Activated naive CD4-positive, alpha-beta T cell treated with anti-CD3 and anti-CD28 coated beads, Interleukin-2, amount 50 U/mL, for 72 hours (primary cell): ENCODE data around the gene PRR12. TPM values are rescaled to one million over a fixed set of nuclear protein-coding genes. Genes with fewer than 3 reads are reported as not detected.
"Not testable (repeated sequence)": the region's sequence is repeated elsewhere in the genome, so short reads cannot be mapped to it uniquely, and the experiment has no call there.

Source experiments
- ATAC-seq, 2 donors: fragments of 150-1000 bp; cut with Tn5 transposase; 2 replicates each; pipeline ENCODE4 v1.10.0; 2021; ENCODE audit warnings: mild to moderate bottlenecking in 2 of 2, moderate library complexity in 2 of 2
- DNase-seq, 2 donors: peaks; one replicate each; pipeline ENCODE4 v3.0.0; 2021 to 2022; ENCODE audit warnings: low spot score in 2 of 2
- H3K27ac Mint-ChIP-seq, 2 donors: one replicate each; pipeline ENCODE4 v1.8.0; 2022; ENCODE audit warnings: mild to moderate bottlenecking in 2 of 2, mixed read lengths in 2 of 2
- H3K36me3 Mint-ChIP-seq, 2 donors: one replicate each; pipeline ENCODE4 v1.8.0; 2022; ENCODE audit warnings: mixed read lengths in 2 of 2
- H3K9me3 Mint-ChIP-seq, 2 donors: one replicate each; pipeline ENCODE4 v1.8.0; 2022; ENCODE audit warnings: mixed read lengths in 2 of 2
- total RNA-seq, 2 donors: library from RNA; stranded (reverse); gene quantifications; one replicate each; pipeline ENCODE4 v1.2.3, GENCODE V29; 2022

The PRR12 gene
- total RNA-seq, 2 donors from 2014 or later, result 28.9 to 32.9 TPM

DNA sequence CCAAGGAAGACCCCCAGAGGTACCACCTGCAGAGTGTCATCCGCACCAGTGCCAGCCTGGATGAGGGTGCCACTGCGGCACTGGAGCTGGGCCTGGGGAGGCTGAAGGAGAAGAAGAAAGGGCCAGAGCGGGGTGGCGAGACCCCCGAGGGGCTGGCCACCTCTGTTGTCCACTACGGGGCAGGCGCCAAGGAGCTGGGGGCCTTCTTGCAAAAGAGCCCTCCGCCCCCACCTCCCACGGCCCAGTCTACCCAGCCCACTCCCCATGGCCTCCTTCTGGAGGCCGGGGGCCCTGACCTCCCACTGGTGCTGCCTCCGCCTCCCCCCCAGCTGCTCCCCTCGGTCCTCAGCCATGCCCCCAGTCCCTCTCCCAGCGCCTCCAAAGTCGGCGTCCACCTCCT is 5.4 kb downstream of the PRR12 start:
- no peak overlapping the region for H3K27ac Mint-ChIP-seq
- DNase-seq (no peak), ATAC-seq (no peak)
- no peaks in the 10 kb centered on the region for H3K9me3 Mint-ChIP-seq
- H3K36me3 Mint-ChIP-seq, result peaks cover 19 to 32% of the 10 kb centered on the region in 2 donors

DNA sequence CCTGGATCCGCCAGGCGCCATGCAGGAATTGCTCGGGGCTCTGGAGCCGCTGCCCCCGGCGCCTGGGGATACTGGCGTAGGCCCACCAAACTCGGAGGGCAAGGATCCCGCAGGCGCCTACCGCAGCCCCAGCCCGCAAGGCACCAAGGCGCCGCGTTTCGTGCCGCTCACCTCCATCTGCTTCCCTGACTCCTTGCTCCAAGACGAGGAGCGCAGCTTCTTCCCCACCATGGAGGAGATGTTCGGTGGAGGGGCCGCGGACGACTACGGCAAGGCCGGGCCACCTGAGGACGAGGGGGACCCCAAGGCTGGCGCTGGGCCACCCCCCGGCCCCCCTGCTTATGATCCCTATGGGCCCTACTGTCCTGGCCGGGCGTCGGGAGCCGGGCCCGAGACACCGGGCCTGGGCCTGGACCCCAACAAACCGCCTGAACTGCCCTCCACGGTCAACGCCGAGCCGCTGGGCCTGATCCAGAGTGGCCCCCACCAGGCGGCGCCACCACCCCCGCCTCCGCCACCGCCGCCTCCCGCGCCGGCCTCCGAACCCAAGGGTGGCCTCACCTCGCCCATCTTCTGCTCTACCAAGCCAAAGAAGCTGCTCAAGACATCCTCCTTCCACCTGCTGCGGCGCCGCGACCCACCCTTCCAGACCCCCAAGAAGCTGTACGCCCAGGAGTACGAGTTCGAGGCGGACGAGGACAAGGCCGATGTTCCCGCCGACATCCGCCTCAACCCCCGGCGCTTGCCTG is 6.1 kb downstream of the PRR12 start:
- H3K36me3 Mint-ChIP-seq, result peaks cover 19 to 32% of the 10 kb centered on the region in 2 donors
- no peak for DNase-seq
- no peak overlapping the region for H3K27ac Mint-ChIP-seq
- H3K9me3 Mint-ChIP-seq, result no peaks in the 10 kb centered on the region
- ATAC-seq, result no peak

DNA sequence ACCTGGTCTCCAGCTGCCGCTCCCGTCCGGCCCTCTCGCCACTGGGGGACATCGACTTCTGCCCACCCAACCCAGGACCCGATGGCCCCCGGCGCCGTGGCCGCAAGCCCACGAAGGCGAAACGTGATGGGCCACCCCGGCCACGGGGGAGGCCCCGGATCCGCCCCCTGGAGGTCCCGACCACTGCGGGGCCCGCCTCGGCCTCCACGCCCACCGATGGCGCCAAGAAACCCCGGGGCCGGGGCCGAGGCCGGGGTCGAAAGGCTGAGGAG is 6.7 kb downstream of the PRR12 start:
- no peak overlapping the region for H3K27ac Mint-ChIP-seq
- no peaks in the 10 kb centered on the region for H3K9me3 Mint-ChIP-seq
- no peak for DNase-seq
- no peak for ATAC-seq
- H3K36me3 Mint-ChIP-seq, result peaks cover 14 to 27% of the 10 kb centered on the region in 2 donors

DNA sequence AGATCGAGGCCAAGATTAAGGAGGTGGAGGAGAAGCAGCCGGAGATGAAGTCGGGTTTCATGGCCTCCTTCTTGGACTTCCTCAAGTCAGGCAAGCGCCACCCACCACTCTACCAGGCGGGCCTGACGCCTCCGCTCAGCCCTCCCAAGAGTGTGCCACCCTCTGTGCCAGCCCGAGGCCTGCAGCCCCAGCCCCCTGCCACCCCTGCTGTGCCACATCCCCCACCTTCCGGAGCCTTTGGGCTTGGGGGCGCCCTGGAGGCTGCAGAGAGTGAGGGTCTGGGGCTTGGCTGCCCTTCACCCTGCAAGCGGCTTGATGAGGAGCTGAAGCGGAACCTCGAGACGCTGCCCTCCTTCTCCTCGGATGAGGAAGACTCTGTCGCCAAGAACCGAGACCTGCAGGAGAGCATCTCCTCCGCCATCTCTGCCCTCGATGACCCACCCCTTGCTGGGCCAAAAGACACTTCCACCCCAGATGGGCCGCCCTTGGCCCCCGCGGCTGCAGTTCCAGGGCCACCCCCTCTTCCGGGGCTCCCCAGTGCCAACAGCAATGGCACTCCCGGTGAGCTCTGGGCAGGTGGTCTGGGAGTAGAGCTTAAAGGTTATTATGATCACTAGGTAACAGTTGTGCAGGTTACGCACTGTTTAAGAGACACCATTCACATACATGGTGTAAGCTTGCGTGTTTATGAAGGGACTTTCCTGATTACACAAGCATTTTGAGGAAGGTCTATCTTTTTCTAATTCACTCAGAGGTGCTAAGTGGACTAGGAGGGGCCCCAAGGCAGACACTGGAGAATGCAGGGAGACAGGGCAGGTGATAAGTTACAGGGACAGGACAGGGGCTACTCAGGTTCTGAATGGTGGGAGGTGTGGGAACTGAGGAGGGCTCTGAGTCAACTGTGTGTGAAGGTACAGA is 8.7 kb downstream of the PRR12 start:
- ATAC-seq (peak in 1 of 2 donors; percentile 9), DNase-seq (no peak)
- H3K27ac Mint-ChIP-seq, result peak overlapping the region in 1 of 2 donors; percentile 48
- no peaks in the 10 kb centered on the region for H3K9me3 Mint-ChIP-seq
- peaks cover 4 to 8% of the 10 kb centered on the region in 2 donors for H3K36me3 Mint-ChIP-seq

DNA sequence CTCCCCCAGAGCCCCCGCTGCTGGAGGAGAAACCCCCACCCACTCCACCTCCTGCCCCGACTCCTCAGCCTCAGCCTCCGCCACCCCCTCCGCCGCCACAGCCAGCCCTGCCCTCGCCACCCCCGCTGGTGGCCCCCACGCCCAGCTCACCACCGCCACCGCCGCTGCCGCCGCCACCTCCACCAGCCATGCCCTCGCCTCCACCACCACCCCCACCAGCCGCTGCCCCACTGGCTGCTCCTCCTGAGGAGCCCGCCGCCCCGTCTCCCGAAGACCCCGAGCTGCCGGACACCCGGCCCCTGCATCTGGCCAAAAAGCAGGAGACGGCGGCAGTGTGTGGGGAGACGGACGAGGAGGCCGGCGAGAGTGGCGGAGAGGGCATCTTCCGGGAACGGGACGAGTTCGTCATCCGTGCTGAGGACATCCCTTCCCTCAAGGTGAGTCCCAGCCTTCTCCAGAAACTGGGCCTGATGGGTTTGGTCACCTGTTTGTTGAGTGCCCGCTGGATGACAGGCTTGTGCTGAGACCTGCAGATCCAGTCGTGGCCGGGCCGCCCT is 10.6 kb downstream of the PRR12 start:
- Mint-ChIP-seq H3K27ac (no peak overlapping the region), H3K36me3 (peaks cover 4 to 6% of the 10 kb centered on the region in 2 donors), H3K9me3 (no peaks in the 10 kb centered on the region)
- ATAC-seq (no peak), DNase-seq (no peak)

DNA sequence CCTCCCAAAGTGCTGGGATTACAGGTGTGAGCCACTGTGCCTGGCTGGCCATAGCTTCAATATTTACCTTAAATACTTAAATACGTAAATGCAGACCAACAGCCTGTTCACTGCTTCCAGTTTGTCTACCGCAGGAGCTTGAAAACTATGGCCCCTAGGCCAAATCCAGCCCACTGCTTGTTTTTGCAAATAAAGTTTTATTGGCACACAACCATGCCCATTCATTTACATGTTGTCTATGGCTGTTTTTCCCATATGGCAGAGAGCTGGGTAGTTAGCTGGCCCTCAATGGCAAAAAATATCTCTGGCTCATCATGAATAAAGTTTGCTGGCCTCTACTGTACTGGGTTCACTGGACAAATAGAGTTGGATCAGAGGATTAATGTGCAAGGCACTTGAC is 11.8 kb downstream of the PRR12 start:
- no peak for ATAC-seq
- peaks cover 4 to 6% of the 10 kb centered on the region in 2 donors for H3K36me3 Mint-ChIP-seq

DNA sequence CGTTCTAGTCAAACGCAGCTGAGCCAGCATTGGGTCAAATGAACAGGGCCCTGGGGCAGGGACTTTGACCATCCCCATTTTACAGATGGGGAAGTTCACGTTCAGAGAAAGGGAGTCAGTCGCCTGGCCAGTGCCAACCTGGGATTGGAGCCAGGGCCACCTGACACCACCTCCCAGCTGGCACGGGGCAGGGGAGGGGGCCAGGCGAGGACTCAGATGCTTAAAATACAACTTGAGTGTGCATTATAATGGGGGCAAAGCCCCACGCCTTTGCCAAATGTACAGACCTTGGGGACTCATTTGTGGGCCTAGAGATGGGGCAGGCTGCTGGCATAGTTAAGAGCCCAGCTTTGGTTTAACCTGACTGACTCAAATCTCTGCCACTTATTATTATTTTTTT is 14.6 kb downstream of the PRR12 start:
- peak overlapping the region; percentile 50 to 69 for H3K27ac Mint-ChIP-seq
- no peaks in the 10 kb centered on the region for H3K9me3 Mint-ChIP-seq
- ATAC-seq, result no peak
- H3K36me3 Mint-ChIP-seq, result peaks cover 0 to 6% of the 10 kb centered on the region in 2 donors
- no peak for DNase-seq

More for the DNA sequence above, 11.8 kb downstream of the PRR12 start:
- Mint-ChIP-seq H3K27ac (no peak overlapping the region), H3K9me3 (no peaks in the 10 kb centered on the region)
- DNase-seq, result no peak

DNA sequence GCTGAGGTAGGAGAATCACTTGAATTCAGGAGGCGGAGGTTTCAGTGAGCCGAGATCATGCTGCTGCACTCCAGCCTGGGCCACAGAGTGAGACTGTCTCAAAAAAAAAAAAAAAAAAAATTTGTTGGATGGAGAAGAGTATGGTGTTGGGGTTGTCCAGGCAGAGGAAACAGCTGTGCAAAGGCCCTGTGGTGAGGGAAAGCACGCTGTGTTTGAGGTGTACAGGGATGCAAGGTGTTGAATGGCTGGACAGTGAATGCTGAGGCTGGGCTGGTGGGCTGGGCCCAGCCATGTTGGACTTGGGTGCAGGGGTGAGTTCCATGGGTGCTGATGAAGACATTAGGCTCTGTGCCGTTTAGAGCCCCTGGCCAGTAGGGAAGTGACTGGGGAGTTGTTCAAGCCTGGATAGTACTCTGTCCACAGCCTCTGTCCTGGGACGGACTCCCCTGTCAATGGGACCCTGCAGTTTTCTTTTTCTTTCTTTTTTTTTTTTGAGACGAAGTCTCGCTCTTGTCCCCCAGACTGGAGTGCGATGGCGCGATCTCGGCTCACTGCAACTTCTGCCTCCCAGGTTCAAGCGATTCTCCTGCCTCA is 18.6 kb downstream of the PRR12 start:
- Mint-ChIP-seq H3K9me3 (no peaks in the 10 kb centered on the region), H3K36me3 (peaks cover 0 to 7% of the 10 kb centered on the region in 2 donors), H3K27ac (no peak overlapping the region)
- no peak for ATAC-seq
- DNase-seq, result no peak

DNA sequence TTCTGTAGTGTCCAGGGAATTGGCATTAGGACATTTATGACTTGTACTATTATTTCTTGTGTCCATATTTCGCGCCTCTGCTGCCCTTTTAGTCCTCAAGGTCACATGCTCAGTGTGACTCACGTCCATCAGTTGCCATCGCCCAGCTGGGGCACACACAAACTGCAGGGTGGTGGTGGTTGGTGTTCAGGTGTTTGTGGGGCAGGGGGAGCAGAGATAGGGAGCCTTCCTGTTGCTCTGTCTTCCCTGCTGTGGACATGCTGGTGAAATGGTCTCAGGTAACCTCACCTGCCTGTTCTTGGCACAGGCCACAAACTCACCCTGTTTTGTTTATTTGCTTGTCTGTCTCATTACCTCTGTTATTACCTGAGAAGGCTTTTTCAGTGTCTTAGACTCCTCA is 22.4 kb downstream of the PRR12 start:
- Mint-ChIP-seq H3K27ac (peak overlapping the region; percentile 54 to 91), H3K9me3 (no peaks in the 10 kb centered on the region), H3K36me3 (peaks cover 10 to 22% of the 10 kb centered on the region in 2 donors)

DNA sequence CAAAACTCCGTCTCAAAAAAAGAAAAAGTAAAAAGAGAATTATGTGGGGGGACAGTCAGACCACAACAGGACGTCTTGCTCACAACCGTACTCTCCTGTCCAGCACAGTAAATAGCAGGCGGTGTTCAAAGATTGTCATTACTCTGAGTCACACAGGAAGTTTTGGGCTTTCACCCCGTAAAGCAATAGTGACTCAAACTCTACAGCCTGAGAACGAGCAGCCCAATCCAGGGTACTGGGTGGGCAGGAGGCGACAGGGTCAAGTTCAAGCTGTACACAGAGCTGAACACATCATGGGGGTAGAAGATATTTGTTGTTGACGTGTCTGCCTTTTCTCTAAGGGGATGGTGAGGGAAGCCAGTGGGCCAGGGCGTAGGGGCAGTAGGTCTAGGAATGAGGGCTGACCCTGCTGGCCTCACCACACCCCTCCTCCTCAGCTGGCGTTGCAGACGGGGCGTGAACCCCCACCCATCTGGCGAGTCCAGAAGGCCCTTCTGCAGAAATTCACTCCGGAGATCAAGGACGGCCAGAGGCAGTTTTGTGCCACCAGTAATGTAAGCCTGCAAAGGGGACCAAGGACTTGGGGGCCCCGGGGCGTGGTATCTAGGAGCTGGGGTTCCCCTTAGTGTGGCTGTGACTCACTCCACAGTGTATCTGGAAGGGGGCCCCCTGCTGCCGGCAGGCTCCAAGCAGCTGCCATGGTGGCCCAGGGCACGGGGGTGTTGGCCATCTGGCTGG is 23.3 kb downstream of the PRR12 start:
- no peaks in the 10 kb centered on the region for H3K9me3 Mint-ChIP-seq
- H3K36me3 Mint-ChIP-seq, result peaks cover 10 to 22% of the 10 kb centered on the region in 2 donors
- DNase-seq, result no peak
- peak; percentile 60 to 84 for ATAC-seq
- peak overlapping the region; percentile 54 to 91 for H3K27ac Mint-ChIP-seq

More for the DNA sequence above, 22.4 kb downstream of the PRR12 start:
- no peak for DNase-seq
- ATAC-seq, result peak in 1 of 2 donors; percentile 28

DNA sequence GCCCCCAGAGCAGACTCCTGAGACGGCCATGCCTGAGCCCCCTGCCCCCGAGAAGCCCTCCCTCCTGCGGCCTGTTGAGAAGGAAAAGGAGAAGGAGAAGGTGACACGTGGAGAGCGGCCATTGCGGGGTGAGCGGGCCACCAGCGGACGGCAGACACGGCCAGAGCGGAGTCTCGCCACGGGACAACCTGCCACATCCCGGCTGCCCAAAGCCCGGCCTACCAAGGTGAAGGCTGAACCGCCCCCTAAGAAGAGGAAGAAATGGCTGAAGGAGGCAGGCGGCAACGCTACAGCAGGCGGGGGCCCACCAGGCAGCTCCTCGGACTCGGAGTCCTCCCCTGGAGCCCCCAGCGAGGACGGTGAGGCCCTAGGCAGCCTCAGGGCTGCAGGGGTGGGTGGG is 24.9 kb downstream of the PRR12 start:
- no peak for DNase-seq
- ATAC-seq, result no peak
- Mint-ChIP-seq H3K9me3 (no peaks in the 10 kb centered on the region), H3K36me3 (peaks cover 10 to 22% of the 10 kb centered on the region in 2 donors), H3K27ac (no peak overlapping the region)

DNA sequence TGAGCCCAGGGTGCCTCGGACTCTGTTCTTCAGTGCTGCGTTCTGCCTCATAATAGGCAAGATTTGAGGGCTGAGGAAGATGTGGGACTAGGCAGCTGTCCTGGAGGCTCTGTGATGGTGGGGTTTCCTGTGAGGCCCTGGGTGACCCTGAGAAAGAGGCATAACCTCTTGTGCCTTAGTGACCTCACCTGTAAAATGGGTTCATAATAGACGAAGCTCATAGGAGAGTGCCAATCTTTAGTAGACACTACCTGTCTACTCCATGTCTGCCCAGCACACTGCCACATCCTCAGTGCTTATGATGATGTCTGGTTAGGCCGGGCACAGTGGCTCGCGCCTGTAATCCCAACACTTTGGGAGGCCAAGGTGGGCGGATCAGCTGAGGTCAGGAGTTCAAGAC is 25.6 kb downstream of the PRR12 start:
- H3K27ac Mint-ChIP-seq, result no peak overlapping the region
- H3K36me3 Mint-ChIP-seq, result peaks cover 10 to 22% of the 10 kb centered on the region in 2 donors

DNA sequence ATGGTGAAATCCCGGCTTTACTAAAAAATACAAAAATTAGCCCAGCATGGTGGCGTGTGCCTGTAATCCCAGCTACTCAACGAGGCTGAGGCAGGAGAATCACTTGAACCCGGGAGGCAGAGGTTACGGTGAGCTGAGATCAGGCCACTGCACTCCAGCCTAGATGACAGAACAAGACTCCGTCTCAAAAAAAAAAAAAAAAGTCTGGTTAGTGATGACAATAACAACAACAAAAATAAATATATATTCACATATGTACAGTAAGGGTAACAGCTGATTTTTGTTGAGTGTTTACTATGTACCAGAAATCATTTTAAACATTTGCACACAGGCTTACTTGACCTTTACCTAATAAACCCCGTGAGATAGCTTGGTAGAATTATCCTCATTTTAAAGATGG is 26.0 kb downstream of the PRR12 start:
- H3K36me3 Mint-ChIP-seq, result peaks cover 10 to 22% of the 10 kb centered on the region in 2 donors
- no peak for DNase-seq
- ATAC-seq, result no peak
- no peaks in the 10 kb centered on the region for H3K9me3 Mint-ChIP-seq
- no peak overlapping the region for H3K27ac Mint-ChIP-seq

More for the DNA sequence above, 25.6 kb downstream of the PRR12 start:
- no peak for DNase-seq
- no peak for ATAC-seq
- H3K9me3 Mint-ChIP-seq, result no peaks in the 10 kb centered on the region

DNA sequence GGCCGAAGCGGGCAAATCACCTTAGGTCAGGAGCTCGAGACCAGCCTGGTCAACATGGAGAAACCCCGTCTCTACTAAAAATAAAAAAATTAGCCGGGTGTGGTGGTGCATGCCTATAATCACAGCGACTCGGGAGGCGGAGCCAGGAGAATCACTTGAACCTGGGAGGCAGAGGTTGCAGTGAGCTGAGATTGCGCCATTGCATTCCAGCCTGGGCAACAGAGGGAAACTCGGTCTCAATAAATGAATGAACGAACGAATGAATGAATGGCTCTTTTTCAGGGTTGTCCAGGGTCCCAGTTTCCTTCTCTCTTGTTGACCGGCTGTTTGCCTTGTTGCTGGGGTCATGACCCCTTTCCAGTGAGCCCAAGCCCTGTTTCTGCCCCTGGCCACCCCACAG is 26.9 kb downstream of the PRR12 start:
- H3K36me3 Mint-ChIP-seq, result peaks cover 10 to 22% of the 10 kb centered on the region in 2 donors
- ATAC-seq, DNase-seq, H3K27ac Mint-ChIP-seq, H3K9me3 Mint-ChIP-seq: not testable (repeated sequence)

DNA sequence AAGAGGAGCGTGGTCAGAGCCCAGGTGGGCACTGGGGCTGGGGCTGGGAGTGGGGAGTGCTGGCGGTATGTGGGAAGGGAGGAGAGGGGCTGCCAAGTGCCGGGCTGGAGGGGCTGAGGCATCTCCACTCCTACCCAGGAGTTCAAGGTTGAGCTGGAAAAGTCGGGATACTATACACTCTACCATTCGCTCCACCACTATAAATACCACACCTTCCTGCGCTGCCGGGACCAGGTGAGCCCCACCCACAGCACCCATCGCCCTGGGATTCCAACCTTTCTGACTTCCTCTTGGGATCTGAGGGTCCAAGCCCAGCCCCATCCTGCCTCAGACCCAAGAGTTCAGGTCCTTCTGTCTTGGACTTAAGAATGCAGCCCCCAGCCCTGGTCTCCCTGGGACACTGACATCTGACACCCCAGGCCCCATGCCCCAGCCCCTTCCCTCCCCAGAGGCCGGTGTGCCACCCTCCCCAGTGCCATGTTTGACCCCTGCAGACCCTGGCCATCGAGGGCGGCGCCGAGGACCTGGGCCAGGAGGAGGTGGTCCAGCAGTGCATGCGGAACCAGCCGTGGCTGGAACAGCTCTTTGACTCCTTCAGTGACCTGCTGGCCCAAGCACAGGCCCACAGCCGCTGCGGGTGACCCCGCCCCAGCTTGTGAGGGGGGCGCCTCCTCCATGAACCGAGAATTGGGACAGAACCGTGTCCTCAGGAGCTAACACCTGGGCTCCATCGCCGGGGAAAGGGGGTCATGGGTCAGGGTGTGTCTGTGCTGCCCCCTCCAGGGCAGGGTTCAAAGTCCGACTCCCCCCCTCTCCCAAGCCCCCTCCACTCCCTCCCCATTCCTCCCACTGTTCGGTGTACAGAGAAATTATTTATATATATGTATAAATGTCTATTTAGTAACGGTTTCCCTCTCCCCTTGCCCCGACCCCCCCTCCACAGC is 34.3 kb downstream of the PRR12 start:
- no peak for DNase-seq
- Mint-ChIP-seq H3K9me3 (no peaks in the 10 kb centered on the region), H3K36me3 (no peaks in the 10 kb centered on the region), H3K27ac (no peak overlapping the region)
- ATAC-seq, result peak in 1 of 2 donors; percentile 26
